Subcutaneous abdominal adipose tissue (tissue), 5 donors: Measurements from ENCODE around the gene THAP8.
A peak's percentile ranks its signal among the peaks of the same experiment; 100 is the strongest.

ENCODE experiments used
- H3K27ac ChIP-seq: one replicate; pipeline ENCODE4 v1.7.0; 2013; ENCODE audit warnings: low read depth, mild to moderate bottlenecking, inconsistent platforms, low read length, moderate library complexity
- H3K27me3 ChIP-seq, 5 donors: one replicate each; pipeline ENCODE4 v1.7.0; 2013; ENCODE audit warnings: low read length in 5 of 5, inconsistent platforms in 1 of 5; ENCODE audit not compliant: control insufficient read depth in 5 of 5, insufficient read depth in 4 of 5
- H3K36me3 ChIP-seq, 5 donors: one replicate each; pipeline ENCODE4 v1.7.0; 2013; ENCODE audit warnings: low read length in 5 of 5; ENCODE audit not compliant: control insufficient read depth in 5 of 5, insufficient read depth in 5 of 5
- H3K4me1 ChIP-seq, 5 donors: one replicate each; pipeline ENCODE4 v1.7.0; 2013; ENCODE audit warnings: low read length in 5 of 5, mild to moderate bottlenecking in 3 of 5, moderate library complexity in 1 of 5; ENCODE audit not compliant: control insufficient read depth in 5 of 5, insufficient read depth in 5 of 5
- H3K4me3 ChIP-seq, 5 donors: one replicate each; pipeline ENCODE4 v1.7.0; 2013; ENCODE audit warnings: low read length in 5 of 5, low read depth in 1 of 5
- H3K9ac ChIP-seq, 5 donors: one replicate each; pipeline ENCODE4 v1.7.0; 2013; ENCODE audit warnings: low read length in 5 of 5, mild to moderate bottlenecking in 4 of 5, moderate library complexity in 3 of 5
- H3K9me3 ChIP-seq, 5 donors: one replicate each; pipeline ENCODE4 v1.7.0; 2013; ENCODE audit warnings: low read length in 5 of 5; ENCODE audit not compliant: control insufficient read depth in 5 of 5
- donor health status: healthy.
- donor health status: healthy.
- donor health status: healthy.
- donor health status: healthy.
- donor health status: healthy.

Gene THAP8

GRCh38 chr19:35995048-35995993 is 58.8 kb downstream of the THAP8 start, which contains the start of gene SDHAF1:
SDHAF1 (plus strand) TSS chr19:35995188; CDS start chr19:35995275, 87 bp downstream.
- Histone ChIP-seq H3K9ac (peak within 1 kb of the TSS; percentile 73 to 93 (median 91)), H3K27ac (peak within 1 kb of the TSS; percentile 57), H3K9me3 (no peaks in the 10 kb centered on the region), H3K4me3 (peak within 1 kb of the TSS; percentile 84 to 94 (median 88)), H3K4me1 (peaks cover 2 to 40% (median 29%) of the 10 kb centered on the region in 5 donors), H3K27me3 (no peaks in the 10 kb centered on the region), H3K36me3 (peaks cover 0 to 16% (median 5%) of the 10 kb centered on the region in 5 donors)

GRCh38 chr19:35993923-35994598 is 60.0 kb downstream of the THAP8 start:
- Histone ChIP-seq H3K9ac (peak overlapping the region in 4 of 5 donors; percentile 53 to 92 (median 88)), H3K9me3 (no peaks in the 10 kb centered on the region), H3K36me3 (peaks cover 0 to 14% (median 5%) of the 10 kb centered on the region in 5 donors), H3K27ac (no peak overlapping the region), H3K4me3 (peak overlapping the region in 4 of 5 donors; percentile 86 to 94 (median 88)), H3K4me1 (peaks cover 0 to 33% (median 26%) of the 10 kb centered on the region in 5 donors), H3K27me3 (no peaks in the 10 kb centered on the region)

- H3K9ac ChIP-seq: no peak overlapping the region
- H3K4me1 ChIP-seq: peaks cover 0 to 29% (median 23%) of the 10 kb centered on the region in 5 donors
- no peak overlapping the region for H3K4me3 ChIP-seq
- H3K27ac ChIP-seq: no peak overlapping the region
- H3K27me3 ChIP-seq: no peaks in the 10 kb centered on the region
- peaks cover 0 to 3% (median 0%) of the 10 kb centered on the region in 5 donors for H3K9me3 ChIP-seq
- peaks cover 0 to 7% (median 4%) of the 10 kb centered on the region in 5 donors for H3K36me3 ChIP-seq
These were observed 60.9 kb downstream of the THAP8 start for GRCh38 chr19:35992907-35993765.

- Histone ChIP-seq H3K27ac (no peak overlapping the region), H3K4me1 (peaks cover 0 to 30% (median 23%) of the 10 kb centered on the region in 5 donors), H3K36me3 (no peaks in the 10 kb centered on the region), H3K27me3 (peaks cover 0 to 4% (median 0%) of the 10 kb centered on the region in 5 donors), H3K9me3 (peaks cover 0 to 3% (median 0%) of the 10 kb centered on the region in 5 donors), H3K9ac (no peak overlapping the region), H3K4me3 (no peak overlapping the region)
These were observed 62.2 kb downstream of the THAP8 start for GRCh38 chr19:35991731-35992450.

- H3K4me1 ChIP-seq: peaks cover 0 to 23% (median 15%) of the 10 kb centered on the region in 5 donors
- H3K27ac ChIP-seq: no peak overlapping the region
- peaks cover 0 to 3% (median 0%) of the 10 kb centered on the region in 5 donors for H3K9me3 ChIP-seq
- no peaks in the 10 kb centered on the region for H3K36me3 ChIP-seq
- no peak overlapping the region for H3K4me3 ChIP-seq
- H3K9ac ChIP-seq: no peak overlapping the region
- peaks cover 5 to 12% (median 6%) of the 10 kb centered on the region in 5 donors for H3K27me3 ChIP-seq
These were observed 63.0 kb downstream of the THAP8 start for GRCh38 chr19:35990771-35991730.

- no peak overlapping the region for H3K27ac ChIP-seq
- peaks cover 0 to 3% (median 0%) of the 10 kb centered on the region in 5 donors for H3K9me3 ChIP-seq
- H3K4me1 ChIP-seq: peaks cover 0 to 14% (median 7%) of the 10 kb centered on the region in 5 donors
- H3K36me3 ChIP-seq: no peaks in the 10 kb centered on the region
- no peak overlapping the region for H3K4me3 ChIP-seq
- no peak overlapping the region for H3K9ac ChIP-seq
- H3K27me3 ChIP-seq: peaks cover 7 to 19% (median 11%) of the 10 kb centered on the region in 5 donors
These were observed 63.9 kb downstream of the THAP8 start for GRCh38 chr19:35990156-35990555.

- Histone ChIP-seq H3K9me3 (peaks cover 0 to 3% (median 0%) of the 10 kb centered on the region in 5 donors), H3K36me3 (no peaks in the 10 kb centered on the region), H3K4me3 (no peak overlapping the region), H3K4me1 (peaks cover 0 to 6% (median 0%) of the 10 kb centered on the region in 5 donors), H3K27me3 (peaks cover 7 to 22% (median 15%) of the 10 kb centered on the region in 5 donors), H3K9ac (no peak overlapping the region), H3K27ac (no peak overlapping the region)
These were observed 65.3 kb downstream of the THAP8 start for GRCh38 chr19:35988824-35989223.

- H3K4me3 ChIP-seq: no peak overlapping the region
- no peak overlapping the region for H3K9ac ChIP-seq
- H3K27me3 ChIP-seq: peaks cover 7 to 28% (median 21%) of the 10 kb centered on the region in 5 donors
- no peak overlapping the region for H3K27ac ChIP-seq
- H3K4me1 ChIP-seq: peaks cover 0 to 5% (median 0%) of the 10 kb centered on the region in 5 donors
- H3K36me3 ChIP-seq: no peaks in the 10 kb centered on the region
- H3K9me3 ChIP-seq: peaks cover 0 to 3% (median 0%) of the 10 kb centered on the region in 5 donors
These were observed 66.6 kb downstream of the THAP8 start for GRCh38 chr19:35987571-35987896.
